Activated B cell treated with CpG ODN at 0.5 μM for 24 hours (primary cell): ENCODE data around the gene TBC1D22A. TPM values are rescaled to one million over a fixed set of nuclear protein-coding genes. Genes with fewer than 3 reads are reported as not detected.
"Not testable (repeated sequence)": the region's sequence is repeated elsewhere in the genome, so short reads cannot be mapped to it uniquely, and the experiment has no call there.

Source experiments
- ATAC-seq: fragments of 200-7000 bp; cut with Tn5 transposase; one replicate; pipeline ENCODE4 v1.10.0; 2021; ENCODE audit warnings: low read depth, mild to moderate bottlenecking, moderate library complexity
- CTCF ChIA-PET: fragments of 350-600 bp; sonication (Branson Sonifier 250); formaldehyde crosslinking; loops from one replicate; lab custom pipeline; 2021; ENCODE audit warnings: antibody characterized with exemption; lab: Charles Lee
- POLR2A ChIA-PET: fragments of 350-600 bp; sonication (Branson Sonifier 250); formaldehyde crosslinking; loops from one replicate; lab custom pipeline; 2021; ENCODE audit warnings: antibody characterized with exemption; lab: Charles Lee
- DNase-seq: peaks from one replicate; pipeline ENCODE4 v3.0.0; 2022
- H3K27ac Mint-ChIP-seq: one replicate; pipeline ENCODE4 v1.8.0; 2020; ENCODE audit warnings: mixed read lengths
- H3K27me3 Mint-ChIP-seq: one replicate; pipeline ENCODE4 v1.8.0; 2021; ENCODE audit warnings: mixed read lengths
- H3K36me3 Mint-ChIP-seq: one replicate; pipeline ENCODE4 v1.8.0; 2021; ENCODE audit warnings: low read depth, mixed read lengths
- H3K4me1 Mint-ChIP-seq: one replicate; pipeline ENCODE4 v1.8.0; 2021; ENCODE audit warnings: mixed read lengths
- H3K4me3 Mint-ChIP-seq: one replicate; pipeline ENCODE4 v1.8.0; 2020; ENCODE audit warnings: mild to moderate bottlenecking, mixed read lengths
- H3K9me3 Mint-ChIP-seq: one replicate; pipeline ENCODE4 v1.8.0; 2020; ENCODE audit warnings: mixed read lengths
- CTCF ChIP-seq: fragments of 200-600 bp; IDR thresholded peaks from one replicate; pipeline ENCODE4 v1.8.0; 2022; ENCODE audit warnings: antibody characterized with exemption, mild to moderate bottlenecking
- intact Hi-C: fragments of 100-400 bp; cut with micrococcal nuclease; formaldehyde crosslinking; loops from one replicate; pipeline ENCODE4 v1.15.1; 2024
- total RNA-seq: library from RNA; stranded (reverse); gene quantifications from 2 replicates; pipeline ENCODE4 v1.2.3, GENCODE V29; 2022

Gene TBC1D22A
- total RNA-seq, 1 donor from 2014 or later = 85.9 TPM

GRCh38 chr22:46779023-46779422 lies 16.6 kb downstream of the TBC1D22A start:
- Mint-ChIP-seq H3K4me3 (no peak overlapping the region), H3K36me3 (peaks cover 30% of the 10 kb centered on the region), H3K27me3 (no peaks in the 10 kb centered on the region), H3K9me3 (no peaks in the 10 kb centered on the region), H3K4me1 (peaks cover 97% of the 10 kb centered on the region), H3K27ac (peak overlapping the region; percentile 30)
- ChIA-PET CTCF (no interaction called here), POLR2A (interaction anchor here (1.6 to 8.7 kb wide), 2 partner anchors 16 kb away, joined by 4 to 273 read pairs; partner anchors contain the start of gene TBC1D22A)
- no peak for ATAC-seq
- no peak for TF ChIP-seq CTCF
- intact Hi-C loops = no loop called here
- DNase-seq = no peak

- no peak for TF ChIP-seq CTCF
- POLR2A ChIA-PET = interaction anchor here (1.6 kb wide), 1 partner anchor 16 kb away, joined by 4 read pairs; no protein-coding TSS in a partner anchor
- intact Hi-C loops = no loop called here
- CTCF ChIA-PET = interaction anchor here (0.7 to 0.9 kb wide), 2 partner anchors 12 to 24 kb away, joined by 3 to 4 read pairs; no protein-coding TSS in a partner anchor
- Mint-ChIP-seq H3K27ac (peak overlapping the region; percentile 41), H3K36me3 (peaks cover 30% of the 10 kb centered on the region), H3K27me3 (no peaks in the 10 kb centered on the region), H3K9me3 (no peaks in the 10 kb centered on the region), H3K4me3 (no peak overlapping the region), H3K4me1 (peaks cover 93% of the 10 kb centered on the region)
- DNase-seq (no peak), ATAC-seq (no peak)
Measured at GRCh38 chr22:46779651-46780050, 17.2 kb downstream of the TBC1D22A start.

- ATAC-seq = no peak
- ChIA-PET CTCF (interaction anchor here (0.7 to 1.1 kb wide), 3 partner anchors 11 to 24 kb away, joined by 3 to 5 read pairs (median 4); no protein-coding TSS in a partner anchor), POLR2A (interaction anchor here (1.3 to 1.6 kb wide), 4 partner anchors 10 to 17 kb away, joined by 3 to 7 read pairs (median 5); no protein-coding TSS in a partner anchor)
- no peaks in the 10 kb centered on the region for H3K27me3 Mint-ChIP-seq
- no peak for DNase-seq
- H3K4me1 Mint-ChIP-seq = peaks cover 91% of the 10 kb centered on the region
- TF ChIP-seq CTCF = no peak
- no peaks in the 10 kb centered on the region for H3K9me3 Mint-ChIP-seq
- no peak overlapping the region for H3K27ac Mint-ChIP-seq
- intact Hi-C loops = no loop called here
- H3K4me3 Mint-ChIP-seq = peak overlapping the region; percentile 7
- H3K36me3 Mint-ChIP-seq = peaks cover 32% of the 10 kb centered on the region
Measured at GRCh38 chr22:46780453-46780852, 18.0 kb downstream of the TBC1D22A start.

- ChIA-PET CTCF (interaction anchor here (1.1 kb wide), 1 partner anchor 22 kb away, joined by 5 read pairs; no protein-coding TSS in a partner anchor), POLR2A (interaction anchor here (0.7 to 1.3 kb wide), 4 partner anchors 10 to 18 kb away, joined by 3 to 7 read pairs (median 6); no protein-coding TSS in a partner anchor)
- peak overlapping the region; percentile 56 for H3K27ac Mint-ChIP-seq
- ATAC-seq = no peak
- intact Hi-C loops = no loop called here
- H3K27me3 Mint-ChIP-seq = no peaks in the 10 kb centered on the region
- no peaks in the 10 kb centered on the region for H3K9me3 Mint-ChIP-seq
- no peak overlapping the region for H3K4me3 Mint-ChIP-seq
- DNase-seq = no peak
- peaks cover 33% of the 10 kb centered on the region for H3K36me3 Mint-ChIP-seq
- no peak for TF ChIP-seq CTCF
- H3K4me1 Mint-ChIP-seq = peaks cover 89% of the 10 kb centered on the region
Measured at GRCh38 chr22:46781291-46781690, 18.8 kb downstream of the TBC1D22A start.

- H3K36me3 Mint-ChIP-seq = peaks cover 36% of the 10 kb centered on the region
- H3K27ac Mint-ChIP-seq = peak overlapping the region; percentile 14
- intact Hi-C loops, ATAC-seq, H3K9me3 Mint-ChIP-seq, POLR2A ChIA-PET, H3K4me3 Mint-ChIP-seq, H3K27me3 Mint-ChIP-seq, CTCF ChIA-PET, DNase-seq: not testable (repeated sequence)
- H3K4me1 Mint-ChIP-seq = peaks cover 86% of the 10 kb centered on the region
Measured at GRCh38 chr22:46782200-46782599, 19.8 kb downstream of the TBC1D22A start.
